Activated effector memory CD4-positive, alpha-beta T cell treated with anti-CD3 and anti-CD28 coated beads, Interleukin-2, amount 50 U/mL, for 16 hours (primary cell): ENCODE results near the gene LYPLA2.

Experiments used
- DNase-seq: peaks from one replicate; pipeline ENCODE4 v3.0.0-alpha.2; 2020

Gene LYPLA2

DNA sequence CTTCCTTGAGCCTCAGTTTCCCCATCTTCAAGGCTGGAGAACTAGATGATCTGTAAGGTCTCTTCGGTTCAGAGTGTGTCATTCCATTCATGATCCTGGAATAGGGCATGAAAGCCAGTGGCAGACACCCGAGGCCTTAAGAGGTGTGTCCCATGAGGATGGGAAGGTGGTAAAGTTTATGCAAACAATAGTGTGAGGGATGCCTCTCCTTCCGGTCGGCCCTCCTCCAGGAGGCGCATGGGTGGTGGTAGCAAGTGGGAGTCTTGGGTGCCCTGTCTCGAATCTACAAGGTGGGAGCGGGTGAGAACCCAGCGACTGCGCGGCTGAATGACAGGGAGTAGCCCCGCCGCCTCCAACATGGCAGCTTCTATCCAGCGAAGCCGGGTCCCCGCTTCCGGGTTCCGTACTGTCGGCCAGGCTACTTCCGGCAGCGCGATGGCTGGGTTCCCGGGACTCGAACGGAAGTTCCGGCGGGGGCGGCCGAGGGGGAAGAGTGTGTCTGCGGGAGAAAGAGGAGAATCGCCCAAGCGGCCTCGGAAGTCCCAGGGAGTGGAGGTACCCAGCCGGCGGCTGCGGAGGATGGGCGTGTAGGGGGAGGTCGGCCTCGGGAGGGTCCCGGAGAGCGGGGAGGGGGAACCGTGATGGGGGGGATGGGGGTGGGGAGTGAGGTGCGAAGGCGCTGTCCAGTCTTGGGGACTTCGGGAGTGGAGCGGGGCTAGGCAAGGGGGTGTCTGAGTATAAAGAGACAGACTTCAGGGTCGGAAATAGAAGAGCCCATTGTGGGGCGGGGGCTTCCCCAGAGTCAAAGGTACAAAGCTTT, at the start of gene LYPLA2:
Gene LYPLA2, plus strand, starts transcription at position 450 of the 820 bp plus-strand sequence. CDS start 1,538 bp downstream, outside the sequence.
- DNase-seq = peak; percentile 96

DNA sequence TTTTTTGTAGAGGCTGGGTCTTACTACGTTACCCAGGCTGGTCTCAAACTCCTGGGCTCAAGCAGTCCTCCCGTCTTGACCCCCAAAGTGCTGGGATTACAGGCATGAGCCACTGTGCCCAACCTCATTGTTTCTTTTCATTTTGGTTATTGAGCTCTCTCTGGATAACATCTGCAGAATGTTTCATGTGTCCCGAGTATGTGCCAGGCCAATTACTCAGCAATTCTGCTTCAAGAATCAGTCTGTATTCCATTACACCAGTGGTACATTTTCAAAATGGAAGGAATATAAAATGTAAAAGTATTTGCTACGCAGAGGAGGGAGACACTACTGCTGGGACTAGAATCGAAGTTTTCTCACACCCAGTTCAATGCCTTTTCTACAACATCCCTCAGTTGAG, 49.3 kb upstream of the LYPLA2 start:
- peak; percentile 31 for DNase-seq

DNA sequence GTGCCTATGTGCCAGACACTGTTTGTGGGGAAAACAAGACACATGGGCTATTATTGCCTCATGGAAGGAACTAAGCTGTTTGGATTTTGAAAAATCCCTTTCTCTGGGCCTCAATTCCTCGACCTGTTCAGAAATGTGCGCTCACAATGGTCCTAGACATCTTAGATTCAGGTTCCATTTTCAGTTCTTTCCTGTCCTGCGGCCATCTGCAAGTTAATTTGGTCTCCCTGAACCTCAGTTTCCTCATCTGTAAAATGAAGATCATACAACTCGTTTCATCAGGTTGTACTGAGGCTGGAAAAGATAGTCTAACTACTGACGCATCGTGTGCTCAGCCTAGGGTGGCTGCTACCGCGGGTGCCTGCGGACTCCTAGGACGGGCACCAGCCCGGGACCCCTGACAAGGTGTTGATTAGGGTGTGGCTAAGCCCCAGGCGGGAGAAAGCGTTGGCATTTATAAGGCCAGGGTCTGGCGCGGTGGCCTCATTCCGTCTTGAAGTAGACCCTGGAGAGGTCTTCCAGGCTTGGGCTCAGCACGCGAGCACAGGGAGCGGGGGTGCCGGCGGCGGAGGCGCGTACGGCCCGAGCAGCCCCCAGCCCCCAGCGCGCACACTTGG, 48.2 kb upstream of the LYPLA2 start:
- peak; percentile 10 for DNase-seq

DNA sequence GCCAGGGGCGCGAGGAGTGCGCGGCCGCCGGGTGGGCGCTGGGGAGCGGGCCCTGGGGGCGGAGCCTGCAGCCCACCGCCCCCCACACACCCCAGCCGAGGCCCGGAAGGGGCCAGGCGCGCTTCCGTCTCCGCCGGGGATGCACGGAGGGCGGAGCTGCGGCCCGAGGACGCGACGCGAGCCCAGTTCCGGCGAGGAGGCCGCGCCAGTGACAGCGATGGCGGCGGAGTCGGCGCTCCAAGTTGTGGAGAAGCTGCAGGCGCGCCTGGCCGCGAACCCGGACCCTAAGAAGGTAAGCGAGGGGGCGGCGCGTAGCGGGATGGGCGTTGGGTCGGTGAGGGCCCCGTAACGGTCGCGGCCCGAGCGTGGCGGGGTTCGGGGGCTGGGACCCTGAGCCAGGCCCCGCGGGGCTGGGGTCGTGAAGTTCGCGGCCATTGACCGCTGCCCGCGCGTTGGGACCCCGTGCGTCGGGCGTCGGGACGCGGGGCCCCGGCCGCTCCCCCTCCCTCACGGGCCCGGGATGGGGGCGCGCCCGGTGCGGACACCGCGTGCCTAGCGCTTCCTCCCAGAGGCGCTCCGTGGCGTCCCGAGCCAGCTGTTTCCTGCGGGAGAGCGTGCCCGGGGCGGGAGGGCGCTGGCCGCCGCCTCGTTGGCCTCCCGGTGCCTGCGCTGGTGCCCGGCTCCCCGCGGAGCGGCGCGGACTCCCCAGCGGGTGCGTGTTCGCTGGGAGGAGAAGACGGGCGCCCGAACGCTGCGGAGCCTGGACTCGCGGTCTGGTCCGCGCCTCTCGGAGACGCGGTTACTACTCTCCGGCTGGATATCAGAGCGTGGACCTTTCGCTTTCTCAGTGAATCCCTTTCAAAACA, 47.4 kb upstream of the LYPLA2 start, which contains the start of gene ELOA:
Gene ELOA, plus strand, starts transcription at position 185 of the 866 bp plus-strand sequence. Its CDS starts 33 bp downstream, at position 218.
- peak; percentile 93 for DNase-seq

DNA sequence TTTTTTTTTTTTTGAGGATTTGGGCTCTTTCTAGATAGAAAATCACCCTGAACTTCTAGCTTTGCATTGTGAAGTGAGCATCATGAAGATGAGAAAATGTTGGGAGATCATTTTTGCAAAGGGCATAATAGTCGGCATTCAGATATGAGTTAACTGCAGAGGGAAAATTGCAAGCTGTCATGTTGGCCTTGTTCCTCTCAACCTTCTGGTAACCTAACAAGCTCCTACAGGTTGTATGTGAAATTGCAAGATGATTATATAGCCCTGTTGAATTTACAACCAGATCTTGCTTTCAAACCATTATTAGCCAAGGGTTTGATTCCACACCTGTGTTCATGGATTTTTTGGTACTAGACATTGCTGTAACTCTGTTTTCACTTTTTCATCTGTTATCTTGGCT, 45.4 kb upstream of the LYPLA2 start:
- peak; percentile 9 for DNase-seq

DNA sequence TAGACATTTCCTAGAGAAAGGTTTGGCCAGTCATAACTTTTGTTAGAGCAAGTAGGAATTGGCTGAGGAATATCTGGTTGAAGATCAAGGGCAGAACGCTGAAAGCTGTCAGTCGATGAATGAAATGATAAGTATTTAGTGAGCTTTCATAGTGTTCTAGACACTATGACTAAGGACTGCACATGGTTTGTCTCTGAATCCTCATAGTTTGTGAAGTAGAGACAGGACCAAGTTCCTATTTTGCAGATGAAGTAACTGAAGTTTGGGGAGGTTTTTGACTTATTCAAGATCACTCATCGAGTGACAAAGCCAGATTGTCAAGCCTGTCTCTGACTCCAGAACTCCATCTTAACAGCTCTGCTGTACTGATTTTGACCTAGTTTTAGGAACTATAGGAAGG, 42.9 kb upstream of the LYPLA2 start:
- peak; percentile 2 for DNase-seq

DNA sequence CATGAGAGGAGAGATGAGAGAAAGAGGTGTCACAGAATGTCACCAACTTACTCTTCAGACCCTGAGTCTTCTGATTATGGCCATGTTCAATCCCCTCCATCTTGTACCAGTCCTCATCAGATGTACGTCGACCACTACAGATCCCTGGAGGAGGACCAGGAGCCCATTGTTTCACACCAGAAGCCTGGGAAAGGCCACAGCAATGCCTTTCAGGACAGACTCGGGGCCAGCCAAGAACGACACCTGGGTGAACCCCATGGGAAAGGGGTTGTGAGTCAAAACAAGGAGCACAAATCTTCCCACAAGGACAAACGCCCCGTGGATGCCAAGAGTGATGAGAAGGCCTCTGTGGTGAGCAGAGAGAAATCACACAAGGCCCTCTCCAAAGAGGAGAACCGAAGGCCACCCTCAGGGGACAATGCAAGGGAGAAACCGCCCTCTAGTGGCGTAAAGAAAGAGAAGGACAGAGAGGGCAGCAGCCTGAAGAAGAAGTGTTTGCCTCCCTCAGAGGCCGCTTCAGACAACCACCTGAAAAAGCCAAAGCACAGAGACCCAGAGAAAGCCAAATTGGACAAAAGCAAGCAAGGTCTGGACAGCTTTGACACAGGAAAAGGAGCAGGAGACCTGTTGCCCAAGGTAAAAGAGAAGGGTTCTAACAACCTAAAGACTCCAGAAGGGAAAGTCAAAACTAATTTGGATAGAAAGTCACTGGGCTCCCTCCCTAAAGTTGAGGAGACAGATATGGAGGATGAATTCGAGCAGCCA, 39.7 kb upstream of the LYPLA2 start:
- DNase-seq = peak; percentile 66

DNA sequence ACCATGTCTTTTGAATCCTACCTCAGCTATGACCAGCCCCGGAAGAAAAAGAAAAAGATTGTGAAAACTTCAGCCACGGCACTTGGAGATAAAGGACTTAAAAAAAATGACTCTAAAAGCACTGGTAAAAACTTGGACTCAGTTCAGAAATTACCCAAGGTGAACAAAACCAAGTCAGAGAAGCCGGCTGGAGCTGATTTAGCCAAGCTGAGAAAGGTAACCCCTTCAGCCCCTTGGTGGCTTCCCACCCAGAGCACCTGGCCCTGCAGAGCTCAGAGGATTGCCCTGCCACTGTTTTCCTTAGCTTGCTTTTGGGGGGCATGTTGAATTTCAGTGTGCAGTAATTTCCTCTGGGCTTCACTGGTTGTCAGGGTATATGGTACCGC, 39.1 kb upstream of the LYPLA2 start:
- no peak for DNase-seq

DNA sequence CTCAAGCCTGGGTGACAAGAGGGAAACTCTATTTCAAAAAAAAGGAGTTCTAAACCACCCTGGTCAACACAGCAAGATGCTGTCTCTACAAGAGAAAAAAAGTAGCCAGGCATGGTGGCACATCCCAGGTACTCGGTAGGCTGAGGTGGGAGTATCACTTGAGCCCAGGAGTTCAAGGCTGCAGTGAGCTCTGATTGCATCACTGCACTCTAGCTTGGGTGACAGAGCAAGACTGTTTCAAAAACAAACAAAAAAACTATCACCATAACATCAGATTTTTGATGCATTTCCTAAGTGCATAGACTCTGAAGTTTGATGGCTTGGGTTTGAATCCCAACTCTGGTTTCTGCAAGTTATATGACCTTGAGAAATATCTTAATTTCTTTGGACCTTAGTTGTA, 38.0 kb upstream of the LYPLA2 start:
- no peak for DNase-seq

DNA sequence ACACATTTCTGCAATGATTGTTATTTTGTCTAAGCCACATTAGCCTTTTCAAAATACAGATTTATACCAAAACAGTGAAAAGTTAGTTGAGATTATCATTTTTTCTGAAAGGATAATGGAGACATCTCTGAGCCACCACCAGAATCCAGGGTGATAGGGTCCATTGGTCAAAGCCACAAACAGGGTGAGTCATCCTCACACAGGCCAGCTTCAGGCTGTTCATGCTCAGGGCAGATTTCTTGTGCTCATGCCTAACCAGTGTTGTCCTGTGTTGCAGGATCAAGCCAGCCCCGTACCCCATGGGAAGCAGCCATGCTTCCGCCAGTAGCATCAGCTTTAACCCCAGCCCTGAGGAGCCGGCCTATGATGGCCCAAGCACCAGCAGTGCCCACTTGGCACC, 34.3 kb upstream of the LYPLA2 start:
- no peak for DNase-seq

DNA sequence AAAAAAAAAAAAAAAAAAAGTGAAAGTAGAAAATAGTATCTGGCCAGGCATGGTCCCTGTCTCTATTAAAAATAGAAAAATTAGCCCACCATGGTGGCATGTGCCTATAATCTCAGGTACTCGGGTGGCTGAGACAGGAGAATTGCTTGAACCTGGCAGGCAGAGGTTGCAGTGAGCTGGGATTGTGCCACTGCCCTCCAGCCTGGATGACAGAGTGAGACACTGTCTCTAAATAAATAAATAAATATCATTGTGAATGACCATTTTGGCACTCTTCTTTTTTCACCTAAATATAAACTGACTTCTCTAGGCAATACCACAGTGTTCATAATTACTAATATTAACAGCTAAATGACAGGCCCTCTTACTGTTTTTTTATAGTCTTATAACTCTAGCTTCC, 33.1 kb upstream of the LYPLA2 start:
- DNase-seq = no peak

DNA sequence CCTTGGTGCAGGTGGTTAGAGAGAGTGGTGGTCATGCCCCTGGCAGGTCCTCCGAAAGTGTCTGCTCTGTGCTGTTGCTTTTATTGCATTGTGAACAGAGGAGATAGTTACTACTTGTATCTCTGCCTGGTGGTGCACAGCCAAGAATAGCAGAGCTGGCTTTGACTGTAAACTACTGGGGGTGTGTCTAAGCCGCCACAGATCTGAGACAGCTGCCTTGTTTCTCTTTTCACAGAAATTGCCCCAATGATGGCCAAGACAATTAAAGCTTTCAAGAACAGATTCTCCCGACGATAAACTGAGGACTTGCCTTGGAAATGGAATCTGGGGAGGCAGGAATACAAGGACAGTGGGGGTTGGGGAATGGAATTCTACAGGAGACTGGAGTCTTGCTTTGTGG, 31.7 kb upstream of the LYPLA2 start:
- no peak for DNase-seq

DNA sequence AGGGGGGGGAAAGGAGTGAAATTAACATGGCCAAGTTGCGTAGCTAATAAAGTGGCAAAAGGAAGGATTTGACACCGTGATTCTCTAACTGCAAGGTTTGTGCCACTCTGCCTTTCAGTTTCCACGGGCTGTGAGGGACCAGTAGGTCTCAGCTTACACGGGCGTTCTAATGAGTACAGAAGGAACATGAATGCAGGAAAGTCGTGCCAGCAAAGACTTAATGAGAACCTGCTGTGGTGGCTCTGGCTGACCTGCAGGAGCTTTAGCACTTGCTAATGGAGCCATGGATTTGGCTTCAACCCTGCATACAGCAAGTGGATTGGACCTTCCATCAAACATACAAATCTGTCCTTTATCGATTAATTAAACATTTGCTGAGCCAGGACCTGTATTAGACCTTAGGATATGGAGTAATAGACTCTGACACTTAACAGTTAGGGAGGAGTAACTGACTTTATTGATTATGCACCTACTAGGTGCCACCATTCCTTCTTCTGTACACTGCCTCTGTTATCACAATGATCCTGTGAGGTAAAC, 27.8 kb upstream of the LYPLA2 start:
- no peak for DNase-seq

DNA sequence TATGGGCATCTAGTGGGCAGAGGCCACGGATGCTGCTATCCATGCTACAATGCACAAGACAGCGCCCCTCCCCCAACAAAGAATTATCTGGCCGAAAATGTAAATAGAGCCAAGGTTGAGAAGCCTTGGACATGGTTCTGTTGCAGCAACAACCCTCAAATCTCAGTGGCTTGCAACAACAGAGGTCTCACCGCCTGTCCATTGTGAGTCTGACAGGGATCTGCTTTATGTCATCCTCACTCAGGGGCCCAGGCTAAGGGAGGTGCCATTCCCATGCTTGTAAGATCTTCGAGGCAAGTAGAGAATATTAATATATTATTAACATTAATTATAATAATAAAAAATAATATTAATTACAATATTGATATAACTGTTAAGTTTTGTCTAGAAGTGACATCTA, 22.2 kb upstream of the LYPLA2 start:
- no peak for DNase-seq

DNA sequence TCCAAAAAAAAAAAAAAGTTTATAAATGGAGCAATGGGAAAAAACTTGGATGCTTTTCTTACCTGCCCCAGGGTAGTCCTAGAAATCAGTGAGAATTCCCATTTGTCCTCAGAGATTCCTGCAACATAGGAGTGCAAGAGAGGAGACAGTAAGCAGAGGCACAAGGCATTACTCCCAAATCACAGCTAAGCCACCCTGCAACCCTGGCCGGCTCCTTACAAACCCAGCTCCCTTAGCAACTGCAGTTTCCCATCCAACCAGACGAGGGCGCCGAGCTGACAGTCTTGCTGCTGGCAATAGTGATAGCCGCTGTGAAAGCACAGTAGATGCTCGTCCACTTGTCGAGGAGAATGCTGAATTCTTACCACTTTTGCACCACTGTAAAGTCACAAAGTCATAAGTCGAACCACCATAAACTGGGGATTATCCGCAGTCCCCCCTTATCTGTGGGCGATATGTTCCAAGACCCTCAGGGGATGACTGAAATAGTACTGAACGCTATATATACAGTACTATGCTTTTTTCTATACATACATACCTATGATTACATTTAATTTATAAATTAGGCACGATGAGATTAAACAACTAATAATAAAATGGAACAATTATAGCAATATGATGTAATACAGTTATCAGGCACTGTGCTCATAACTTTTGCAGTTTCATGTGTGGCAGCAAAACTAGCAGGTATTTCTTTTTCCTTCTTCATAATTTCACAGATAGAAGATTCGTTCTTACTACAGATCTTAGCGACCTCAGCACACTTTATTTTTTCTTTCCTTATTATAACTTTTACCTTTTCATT, 18.7 kb upstream of the LYPLA2 start:
- DNase-seq = peak; percentile 94

DNA sequence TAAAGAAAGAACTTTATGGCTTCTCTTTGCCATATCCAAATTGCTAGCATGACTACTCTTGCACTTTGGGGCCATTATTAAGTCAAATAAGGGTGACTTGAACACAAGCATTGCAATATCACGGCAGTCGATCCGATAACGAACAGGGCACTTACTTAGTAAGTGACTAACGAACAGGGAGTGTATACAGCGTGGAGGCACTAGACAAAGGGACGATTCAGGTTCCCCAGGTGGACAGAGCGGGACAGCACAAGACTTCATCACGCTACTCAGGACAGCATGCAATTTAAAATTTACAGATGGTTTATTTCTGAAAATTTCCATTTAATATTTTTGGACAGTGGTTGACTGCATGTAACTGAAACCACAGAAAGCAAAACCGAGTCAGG, 18.1 kb upstream of the LYPLA2 start:
- no peak for DNase-seq

DNA sequence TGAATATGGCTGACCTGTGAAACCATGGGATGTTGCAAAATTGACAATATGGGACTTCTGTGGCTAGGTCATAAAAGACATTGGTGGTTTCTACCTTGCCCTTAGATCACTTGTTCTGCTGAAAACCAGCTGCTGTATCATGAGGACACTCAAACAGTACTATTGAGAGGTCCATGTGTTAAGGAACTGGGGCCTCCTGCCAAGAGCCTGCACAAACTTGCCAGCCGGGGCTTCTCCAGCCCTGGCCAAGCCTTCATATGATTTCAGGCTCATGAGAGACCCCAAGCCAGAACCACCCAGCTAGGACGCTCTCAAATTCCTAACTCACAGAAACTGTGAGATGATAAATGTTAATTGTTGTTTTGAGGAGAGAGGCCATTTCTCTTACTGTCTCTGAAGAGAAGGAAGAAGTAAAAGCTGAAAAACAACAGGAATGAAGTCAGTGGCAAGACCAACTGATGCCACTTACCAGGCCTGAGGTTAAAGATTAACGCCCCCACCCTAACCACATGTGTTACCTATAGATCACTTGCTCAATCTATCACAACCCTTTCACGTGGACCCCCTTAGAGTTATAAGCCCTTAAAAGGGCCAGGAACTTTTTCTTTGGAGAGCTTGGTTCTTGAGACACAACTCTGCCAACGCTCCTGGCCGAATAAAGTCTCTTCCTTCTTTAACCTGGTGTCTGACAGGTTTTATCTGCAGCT, 16.6 kb upstream of the LYPLA2 start:
- DNase-seq = no peak

DNA sequence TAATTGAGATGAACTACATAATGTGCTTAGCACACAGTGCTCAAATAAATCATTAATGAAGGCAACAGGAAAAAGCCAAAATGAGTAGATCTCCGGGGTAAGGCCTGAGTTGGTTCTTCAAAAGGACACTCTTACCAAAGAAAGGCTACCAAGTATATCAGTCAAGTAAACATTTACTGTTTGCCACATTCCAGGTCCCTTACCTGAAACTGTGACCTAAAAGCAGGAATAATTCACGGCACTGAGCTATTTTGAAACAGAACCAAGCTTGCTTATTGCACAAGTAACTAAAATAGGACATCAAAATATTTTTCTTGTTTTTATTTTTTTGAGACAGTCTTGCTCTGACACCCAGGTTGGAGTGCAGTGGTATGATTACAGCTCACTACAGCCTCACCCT, 14.7 kb upstream of the LYPLA2 start:
- DNase-seq = no peak

DNA sequence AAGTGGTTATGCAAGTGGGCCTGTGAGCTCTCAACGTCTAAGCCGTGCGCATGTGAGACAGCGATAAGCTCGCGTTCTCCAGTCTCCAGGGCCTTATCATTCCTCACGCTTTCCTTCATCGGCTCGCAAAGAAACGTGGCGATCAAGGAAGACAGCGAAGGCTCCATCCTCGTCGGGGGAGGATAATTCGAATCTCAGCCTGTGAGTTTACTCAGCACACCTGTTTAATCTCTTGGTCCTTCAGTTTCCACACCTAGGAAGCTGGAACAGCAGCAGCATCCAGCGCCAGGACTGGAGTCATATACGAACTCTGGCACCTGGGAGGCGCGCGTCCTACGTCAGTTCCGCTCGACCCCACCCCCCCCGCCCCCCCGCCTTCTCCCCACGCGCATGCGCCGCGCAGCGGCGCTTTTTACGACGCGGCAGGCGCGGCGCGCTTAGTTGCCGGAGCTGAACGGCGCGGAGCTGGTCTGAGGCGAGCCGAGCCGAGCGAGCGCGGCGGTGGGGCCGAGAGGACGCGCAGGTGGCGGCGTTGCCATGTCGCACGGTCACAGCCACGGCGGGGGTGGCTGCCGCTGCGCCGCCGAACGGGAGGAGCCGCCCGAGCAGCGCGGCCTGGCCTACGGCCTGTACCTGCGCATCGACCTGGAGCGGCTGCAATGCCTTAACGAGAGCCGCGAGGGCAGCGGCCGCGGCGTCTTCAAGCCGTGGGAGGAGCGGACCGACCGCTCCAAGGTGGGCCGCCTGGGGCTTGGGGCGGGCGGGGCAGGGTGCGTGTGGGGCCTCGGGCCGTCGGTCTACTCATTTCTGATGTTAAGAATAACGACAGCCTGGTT, 12.7 kb upstream of the LYPLA2 start, which contains the start of gene PITHD1:
Gene PITHD1, plus strand, starts transcription at position 440 of the 836 bp plus-strand sequence. Its CDS starts 98 bp downstream, at position 538.
- DNase-seq = peak; percentile 93
